ENCODE measurements around the gene HSH2D.
A peak's percentile ranks its signal among the peaks of the same experiment; 100 is the strongest.
"Not testable (repeated sequence)": the region's sequence is repeated elsewhere in the genome, so short reads cannot be mapped to it uniquely, and the experiment has no call there.

The HSH2D gene

GRCh38 chr19:16143399-16144215, at the start of gene HSH2D:
HSH2D (plus strand) TSS chr19:16143685; CDS start chr19:16148751, 5,066 bp downstream.
- peak; percentile 50 for DNase-seq

- DNase-seq = no peak
Measured at GRCh38 chr19:16094360-16095070, 49.0 kb upstream of the HSH2D start.

- no peak for DNase-seq
Measured at GRCh38 chr19:16095071-16095571, 48.4 kb upstream of the HSH2D start.

- no peak for DNase-seq
Measured at GRCh38 chr19:16096280-16096855, 47.1 kb upstream of the HSH2D start.

GRCh38 chr19:16098416-16098768, 45.1 kb upstream of the HSH2D start:
- DNase-seq = no peak

GRCh38 chr19:16098821-16099220, 44.7 kb upstream of the HSH2D start:
- no peak for DNase-seq

- DNase-seq = not testable (repeated sequence)
Measured at GRCh38 chr19:16099314-16099965, 44.0 kb upstream of the HSH2D start.

- DNase-seq = no peak
Measured at GRCh38 chr19:16100524-16100923, 43.0 kb upstream of the HSH2D start.

GRCh38 chr19:16104722-16105121, 38.8 kb upstream of the HSH2D start:
- DNase-seq = no peak

- DNase-seq = no peak
Measured at GRCh38 chr19:16106121-16106520, 37.4 kb upstream of the HSH2D start.

- DNase-seq = peak; percentile 100
Measured at GRCh38 chr19:16111160-16111908, 32.2 kb upstream of the HSH2D start, which contains the start of gene RAB8A. RAB8A (plus strand) TSS chr19:16111889; CDS start chr19:16111902, 13 bp downstream.

GRCh38 chr19:16111909-16112752, 31.4 kb upstream of the HSH2D start:
- DNase-seq = no peak

- DNase-seq = no peak
Measured at GRCh38 chr19:16112778-16113177, 30.7 kb upstream of the HSH2D start.

- no peak for DNase-seq
Measured at GRCh38 chr19:16113727-16114126, 29.8 kb upstream of the HSH2D start.

GRCh38 chr19:16115301-16116039, 28.0 kb upstream of the HSH2D start:
- DNase-seq = no peak

- DNase-seq = no peak
Measured at GRCh38 chr19:16116067-16116466, 27.4 kb upstream of the HSH2D start.

GRCh38 chr19:16117594-16118033, 25.9 kb upstream of the HSH2D start:
- no peak for DNase-seq

- DNase-seq = no peak
Measured at GRCh38 chr19:16118489-16119033, 24.9 kb upstream of the HSH2D start.

GRCh38 chr19:16119075-16119857, 24.2 kb upstream of the HSH2D start:
- not testable (repeated sequence) for DNase-seq

Measured in NCI-H2107 (cell line).